Activated CD8-positive, alpha-beta memory T cell treated with anti-CD3 and anti-CD28 coated beads, Interleukin-2, amount 50 U/mL, for 24 hours (primary cell): ENCODE measurements around the gene CDKN1B.
"Not testable (repeated sequence)": the region's sequence is repeated elsewhere in the genome, so short reads cannot be mapped to it uniquely, and the experiment has no call there.

Experiments used
- DNase-seq: peaks from one replicate; pipeline ENCODE4 v3.0.0-alpha.2; 2020; ENCODE audit errors: extremely low read depth

CDKN1B gene

DNA sequence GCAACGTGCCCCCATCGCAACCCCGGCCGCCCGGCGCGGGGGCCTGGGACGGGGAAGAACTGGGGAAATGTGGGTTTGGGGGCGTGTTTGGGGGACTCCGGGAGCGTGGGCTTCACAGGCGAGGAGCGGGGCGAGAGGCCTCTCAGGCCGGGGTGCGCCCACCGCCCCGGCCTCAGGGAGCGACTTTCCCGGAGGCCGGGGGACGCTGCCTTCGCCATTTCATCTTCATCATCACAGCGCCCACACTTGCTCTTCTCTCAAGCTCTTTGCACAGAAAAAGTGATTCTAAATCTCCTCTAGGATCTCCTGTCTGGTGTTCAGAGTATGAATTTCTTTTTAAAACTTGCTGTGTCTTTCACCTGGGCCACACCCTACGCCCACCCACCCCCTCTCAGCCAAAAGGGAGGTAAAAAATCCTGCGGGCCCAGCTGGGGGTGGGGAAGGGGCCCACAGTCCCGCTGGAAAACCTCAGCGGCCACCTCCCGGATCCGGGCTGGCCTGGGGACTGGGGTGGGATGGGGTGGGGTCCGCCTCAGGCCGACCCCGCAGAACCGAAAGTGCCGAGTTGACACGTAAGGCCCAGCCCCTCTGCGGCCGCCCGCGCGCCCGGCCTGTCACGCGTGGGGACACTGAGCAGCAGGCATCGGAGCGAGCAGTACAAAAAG lies 7.4 kb downstream of the CDKN1B start:
- no peak for DNase-seq

GRCh38 chr12:12725086-12725955 lies 8.2 kb downstream of the CDKN1B start:
- peak; percentile 86 for DNase-seq

- no peak for DNase-seq
Observed at GRCh38 chr12:12725956-12726554, 8.9 kb downstream of the CDKN1B start.

- DNase-seq, result no peak
Observed at GRCh38 chr12:12726555-12727093, 9.5 kb downstream of the CDKN1B start.

DNA sequence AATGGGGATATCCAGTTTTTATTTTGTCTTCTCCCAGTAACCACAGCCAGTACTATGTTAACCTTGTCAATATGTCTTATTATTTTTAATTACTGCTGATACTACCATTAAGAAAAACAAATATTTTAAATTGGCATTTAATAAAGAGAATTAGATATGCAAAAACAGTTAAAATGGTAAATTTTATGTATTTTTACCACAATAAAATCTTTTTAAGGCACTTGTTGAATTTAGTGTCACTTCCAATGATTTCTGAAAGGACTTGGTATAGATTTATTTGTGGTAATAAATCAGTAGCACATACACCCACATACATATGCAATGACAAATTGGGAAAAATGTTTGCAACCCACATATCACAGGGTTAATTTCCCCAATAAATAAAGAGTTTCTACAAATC lies 14.0 kb downstream of the CDKN1B start:
- no peak for DNase-seq

DNA sequence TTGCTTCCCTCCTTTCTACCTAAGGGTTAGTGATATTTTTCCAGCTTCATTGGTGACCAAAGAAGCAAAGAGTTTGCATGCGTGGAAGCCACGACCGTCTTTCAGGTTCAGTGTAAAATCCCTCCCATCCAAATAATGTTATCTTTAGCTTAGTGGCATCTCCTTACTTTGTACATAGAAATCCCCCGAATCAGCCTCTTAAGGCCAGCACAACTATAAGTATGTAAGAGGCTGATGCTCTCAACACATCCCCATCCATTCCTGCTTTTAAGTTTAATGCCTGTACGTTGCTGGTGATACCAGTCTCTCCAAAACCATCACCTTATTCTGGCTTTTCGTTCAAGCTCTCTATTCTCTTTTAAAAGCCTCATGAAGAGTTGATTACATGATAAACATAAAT lies 14.6 kb downstream of the CDKN1B start:
- no peak for DNase-seq

GRCh38 chr12:12733118-12733517 lies 15.9 kb downstream of the CDKN1B start:
- no peak for DNase-seq

DNA sequence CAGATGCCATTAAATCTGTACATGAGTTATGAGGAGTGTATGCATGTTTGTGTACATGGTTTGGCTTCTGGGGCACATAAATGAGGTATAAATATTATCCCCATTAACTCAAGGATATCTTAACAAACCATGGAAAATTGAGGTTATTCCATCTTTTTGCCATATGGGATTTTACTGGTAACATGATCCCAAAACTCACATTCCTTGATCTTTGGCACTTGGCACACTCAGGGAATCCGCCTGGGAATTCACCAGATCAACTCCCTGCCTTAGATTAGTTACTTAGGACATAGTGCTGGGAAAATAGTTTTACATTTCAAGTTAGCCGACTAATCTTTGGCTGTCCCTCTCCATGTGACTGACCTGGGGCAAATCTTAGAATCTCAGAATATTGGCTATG lies 16.9 kb downstream of the CDKN1B start:
- no peak for DNase-seq

- no peak for DNase-seq
Observed at GRCh38 chr12:12734561-12735071, 17.4 kb downstream of the CDKN1B start.

GRCh38 chr12:12735301-12735700 lies 18.1 kb downstream of the CDKN1B start:
- no peak for DNase-seq

- DNase-seq, result no peak
Observed at GRCh38 chr12:12736759-12737676, 19.9 kb downstream of the CDKN1B start.

DNA sequence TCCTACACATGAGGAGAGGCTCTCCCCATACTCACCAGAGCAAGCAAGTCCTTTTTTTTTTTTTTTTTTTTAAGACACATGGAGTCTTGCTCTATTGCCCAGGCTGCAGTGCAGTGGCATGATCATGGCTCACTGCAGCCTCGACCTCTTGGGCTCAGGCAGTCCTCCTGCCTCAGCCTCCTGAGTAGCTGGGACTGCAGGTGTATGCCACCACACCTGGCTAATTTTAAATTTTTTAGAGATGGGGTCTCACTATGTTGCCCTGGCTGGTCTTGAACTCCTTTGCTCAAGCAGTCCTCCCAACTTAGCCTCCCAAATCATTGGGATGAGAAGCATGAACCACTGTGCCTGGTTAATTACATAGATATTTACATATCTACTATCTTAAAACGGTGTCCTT lies 21.0 kb downstream of the CDKN1B start:
- not testable (repeated sequence) for DNase-seq

GRCh38 chr12:12741660-12742059 lies 24.5 kb downstream of the CDKN1B start:
- DNase-seq, result no peak

GRCh38 chr12:12744546-12745305 lies 27.6 kb downstream of the CDKN1B start:
- DNase-seq, result no peak

- no peak for DNase-seq
Observed at GRCh38 chr12:12745576-12746211, 28.5 kb downstream of the CDKN1B start.

GRCh38 chr12:12747278-12747677 lies 30.1 kb downstream of the CDKN1B start:
- no peak for DNase-seq

- no peak for DNase-seq
Observed at GRCh38 chr12:12748044-12748443, 30.9 kb downstream of the CDKN1B start.

GRCh38 chr12:12749433-12749832 lies 32.3 kb downstream of the CDKN1B start:
- no peak for DNase-seq

DNA sequence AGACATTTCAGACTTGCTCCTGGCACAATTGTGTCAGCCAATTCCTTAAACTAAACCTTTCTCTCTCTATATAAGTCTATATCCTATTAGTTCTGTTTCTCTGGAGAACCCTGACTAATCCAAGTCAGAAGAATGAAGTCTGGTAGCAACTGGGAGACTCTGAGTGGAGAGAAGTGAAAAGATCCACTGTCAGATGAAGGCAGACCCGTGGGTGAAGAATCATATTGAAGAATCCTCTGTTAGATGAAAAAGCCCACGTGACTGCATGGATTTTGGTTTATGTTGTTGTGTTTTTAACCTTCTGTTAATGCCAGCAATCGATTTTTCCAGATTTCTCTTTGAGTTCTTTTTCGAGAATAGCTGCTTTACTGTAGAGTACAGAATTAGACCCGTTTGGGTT lies 38.8 kb downstream of the CDKN1B start:
- DNase-seq, result no peak

DNA sequence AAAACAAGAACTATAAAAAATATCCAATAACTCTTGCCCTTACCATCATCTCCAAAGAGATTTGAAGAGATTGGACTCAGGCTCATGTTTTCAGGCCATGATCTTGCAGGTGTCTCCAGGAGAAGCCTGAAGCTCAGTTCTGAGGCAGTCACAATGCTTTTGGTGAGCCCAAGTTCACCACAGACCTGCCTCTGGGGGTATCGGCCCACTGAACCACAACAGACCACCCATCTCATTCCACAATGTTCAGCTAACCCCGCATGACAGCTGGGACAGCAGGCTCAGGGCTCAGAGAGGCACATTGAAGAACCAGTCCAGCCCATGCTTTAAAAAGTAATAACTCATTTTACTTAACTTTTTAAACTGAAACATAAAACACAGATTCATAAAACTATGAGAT lies 40.0 kb downstream of the CDKN1B start:
- DNase-seq, result no peak
